K562 (cell line): ENCODE results near the gene AGFG2.
"Not testable (repeated sequence)": the region's sequence is repeated elsewhere in the genome, so short reads cannot be mapped to it uniquely, and the experiment has no call there.

Experiments used
- CTCF ChIP-seq, 3 experiments: IDR thresholded peaks in 2 of 3; conservative IDR thresholded peaks in 1 of 3; 2 replicates each; pipeline ENCODE4 v1.5.1; 2011 to 2012; ENCODE audit warnings: low read length in 3 of 3, mild to moderate bottlenecking in 3 of 3, control low read depth in 2 of 3, improper control_type of control experiment in 1 of 3, inconsistent platforms in 1 of 3, low read depth in 1 of 3, mixed read lengths in 1 of 3, moderate library complexity in 1 of 3; ENCODE audit not compliant: insufficient read depth in 2 of 3
- ELF1 ChIP-seq: fragments of 200-800 bp; sonication (Bioruptor generic); IDR thresholded peaks from 2 replicates; pipeline ENCODE4 v1.6.1; 2016; ENCODE audit warnings: missing genetic modification characterization, missing compliant biosample characterization
- STAT6 ChIP-seq: sonication (generic); formaldehyde crosslinking; IDR thresholded peaks from 2 replicates; pipeline ENCODE4 v1.8.1; 2023; ENCODE audit warnings: mild to moderate bottlenecking, missing genetic modification reagents
- TBP ChIP-seq: optimal IDR thresholded peaks from 2 replicates; pipeline ENCODE3; 2011; ENCODE audit warnings: low read depth, low read length, improper control_type of control experiment

GRCh38 chr7:100504031-100504430, 35.0 kb upstream of the AGFG2 start:
- TF ChIP-seq TBP; STAT6 (CRISPR knock-in tag); CTCF (IDR thresholded peaks at IDR 0.05 in 2 of 3, conservative IDR thresholded peaks at IDR 0.05 in 1 of 3; ENCODE audit: insufficient read depth in 2 of 3, low read depth in 1 of 3, low read length in 3 of 3); ELF1: not testable (repeated sequence)
